HEK293 (cell line): ENCODE measurements around the gene NKD1.

Experiments
- TCF7L2 ChIP-seq: IDR thresholded peaks from 2 replicates; pipeline ENCODE4 v1.6.1; 2011; ENCODE audit warnings: low read depth, mild to moderate bottlenecking, inconsistent platforms, low read length, moderate library complexity, borderline replicate concordance
- ZEB2 ChIP-seq: fragments of 450-650 bp; formaldehyde crosslinking; IDR thresholded peaks from 2 replicates; pipeline ENCODE4 v1.5.1; 2016; ENCODE audit warnings: missing biosample characterization, missing genetic modification characterization
- ZNF214 ChIP-seq: fragments of 450-650 bp; formaldehyde crosslinking; IDR thresholded peaks from 2 replicates; pipeline ENCODE4 v1.5.1; 2017; ENCODE audit warnings: missing biosample characterization, mild to moderate bottlenecking, missing genetic modification characterization, borderline replicate concordance
- ZNF335 ChIP-seq: fragments of 450-650 bp; formaldehyde crosslinking; conservative IDR thresholded peaks from 2 replicates; pipeline ENCODE4 v1.5.1; 2016; ENCODE audit warnings: missing biosample characterization, missing genetic modification characterization
- ZNF548 ChIP-seq: fragments of 450-650 bp; formaldehyde crosslinking; IDR thresholded peaks from 2 replicates; pipeline ENCODE4 v1.5.1; 2016; ENCODE audit warnings: missing biosample characterization, missing genetic modification characterization
- ZNF626 ChIP-seq: fragments of 450-650 bp; sonication (Bioruptor Pico); formaldehyde crosslinking; IDR thresholded peaks from 2 replicates; pipeline ENCODE4 v1.5.1; 2018; ENCODE audit warnings: missing biosample characterization, missing genetic modification characterization, inconsistent platforms
- TF ChIP-seq, protein P1 (sequence below): fragments of 450-650 bp; formaldehyde crosslinking; IDR thresholded peaks from 2 replicates; pipeline ENCODE4 v1.5.1; 2016; ENCODE audit warnings: missing biosample characterization, missing genetic modification characterization
- TF ChIP-seq, protein P2 (sequence below): fragments of 450-650 bp; formaldehyde crosslinking; IDR thresholded peaks from 2 replicates; pipeline ENCODE4 v1.5.1; 2016; ENCODE audit warnings: missing biosample characterization, missing genetic modification characterization
- TF ChIP-seq, protein P3 (sequence below): fragments of 450-650 bp; formaldehyde crosslinking; IDR thresholded peaks from 2 replicates; pipeline ENCODE4 v1.5.1; 2017; ENCODE audit warnings: missing biosample characterization, missing genetic modification characterization

DNA sequence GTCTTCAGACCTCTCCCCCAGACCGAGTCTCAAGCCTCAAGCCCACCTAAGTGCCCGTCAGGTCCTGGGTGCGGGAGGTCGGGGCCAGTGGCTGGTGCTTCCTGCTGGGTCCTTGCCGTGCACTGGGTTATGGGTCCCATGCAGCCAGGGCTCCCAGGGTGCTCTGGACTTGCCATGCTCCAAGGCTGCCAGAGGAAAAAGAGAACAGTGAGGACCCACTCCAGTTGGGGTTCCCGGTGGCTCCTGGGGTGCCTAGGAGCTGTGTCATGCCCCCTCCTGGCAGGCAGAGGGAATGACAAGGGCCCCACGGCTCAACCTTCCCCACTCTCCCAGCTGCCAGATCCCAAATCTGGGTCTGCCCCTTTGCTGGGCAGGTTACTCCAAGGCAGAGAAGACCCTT, 129.2 kb downstream of the NKD1 start:
- no peak for TF ChIP-seq ZNF548 (tag by site-specific recombination)
- TF ChIP-seq TCF7L2 = no peak
- TF ChIP-seq, protein P1, sequence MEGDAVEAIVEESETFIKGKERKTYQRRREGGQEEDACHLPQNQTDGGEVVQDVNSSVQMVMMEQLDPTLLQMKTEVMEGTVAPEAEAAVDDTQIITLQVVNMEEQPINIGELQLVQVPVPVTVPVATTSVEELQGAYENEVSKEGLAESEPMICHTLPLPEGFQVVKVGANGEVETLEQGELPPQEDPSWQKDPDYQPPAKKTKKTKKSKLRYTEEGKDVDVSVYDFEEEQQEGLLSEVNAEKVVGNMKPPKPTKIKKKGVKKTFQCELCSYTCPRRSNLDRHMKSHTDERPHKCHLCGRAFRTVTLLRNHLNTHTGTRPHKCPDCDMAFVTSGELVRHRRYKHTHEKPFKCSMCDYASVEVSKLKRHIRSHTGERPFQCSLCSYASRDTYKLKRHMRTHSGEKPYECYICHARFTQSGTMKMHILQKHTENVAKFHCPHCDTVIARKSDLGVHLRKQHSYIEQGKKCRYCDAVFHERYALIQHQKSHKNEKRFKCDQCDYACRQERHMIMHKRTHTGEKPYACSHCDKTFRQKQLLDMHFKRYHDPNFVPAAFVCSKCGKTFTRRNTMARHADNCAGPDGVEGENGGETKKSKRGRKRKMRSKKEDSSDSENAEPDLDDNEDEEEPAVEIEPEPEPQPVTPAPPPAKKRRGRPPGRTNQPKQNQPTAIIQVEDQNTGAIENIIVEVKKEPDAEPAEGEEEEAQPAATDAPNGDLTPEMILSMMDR (tag by site-specific recombination) = no peak
- no peak for TF ChIP-seq ZNF214 (tag by site-specific recombination)
- TF ChIP-seq, protein P2, sequence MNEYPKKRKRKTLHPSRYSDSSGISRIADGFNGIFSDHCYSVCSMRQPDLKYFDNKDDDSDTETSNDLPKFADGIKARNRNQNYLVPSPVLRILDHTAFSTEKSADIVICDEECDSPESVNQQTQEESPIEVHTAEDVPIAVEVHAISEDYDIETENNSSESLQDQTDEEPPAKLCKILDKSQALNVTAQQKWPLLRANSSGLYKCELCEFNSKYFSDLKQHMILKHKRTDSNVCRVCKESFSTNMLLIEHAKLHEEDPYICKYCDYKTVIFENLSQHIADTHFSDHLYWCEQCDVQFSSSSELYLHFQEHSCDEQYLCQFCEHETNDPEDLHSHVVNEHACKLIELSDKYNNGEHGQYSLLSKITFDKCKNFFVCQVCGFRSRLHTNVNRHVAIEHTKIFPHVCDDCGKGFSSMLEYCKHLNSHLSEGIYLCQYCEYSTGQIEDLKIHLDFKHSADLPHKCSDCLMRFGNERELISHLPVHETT = no peak
- TF ChIP-seq, protein P3, sequence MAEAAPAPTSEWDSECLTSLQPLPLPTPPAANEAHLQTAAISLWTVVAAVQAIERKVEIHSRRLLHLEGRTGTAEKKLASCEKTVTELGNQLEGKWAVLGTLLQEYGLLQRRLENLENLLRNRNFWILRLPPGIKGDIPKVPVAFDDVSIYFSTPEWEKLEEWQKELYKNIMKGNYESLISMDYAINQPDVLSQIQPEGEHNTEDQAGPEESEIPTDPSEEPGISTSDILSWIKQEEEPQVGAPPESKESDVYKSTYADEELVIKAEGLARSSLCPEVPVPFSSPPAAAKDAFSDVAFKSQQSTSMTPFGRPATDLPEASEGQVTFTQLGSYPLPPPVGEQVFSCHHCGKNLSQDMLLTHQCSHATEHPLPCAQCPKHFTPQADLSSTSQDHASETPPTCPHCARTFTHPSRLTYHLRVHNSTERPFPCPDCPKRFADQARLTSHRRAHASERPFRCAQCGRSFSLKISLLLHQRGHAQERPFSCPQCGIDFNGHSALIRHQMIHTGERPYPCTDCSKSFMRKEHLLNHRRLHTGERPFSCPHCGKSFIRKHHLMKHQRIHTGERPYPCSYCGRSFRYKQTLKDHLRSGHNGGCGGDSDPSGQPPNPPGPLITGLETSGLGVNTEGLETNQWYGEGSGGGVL = no peak
- no peak for TF ChIP-seq ZNF626 (tag by site-specific recombination)
- no peak for TF ChIP-seq ZNF335 (tag by site-specific recombination)
- no peak for TF ChIP-seq ZEB2 (tag by site-specific recombination)
